Panc1 (cell line): Measurements from ENCODE around the gene PLCB1.

Experiments
- CTCF ChIP-seq: fragments of 450-650 bp; IDR thresholded peaks from 2 replicates; pipeline ENCODE4 v1.5.1; 2017; ENCODE audit warnings: mild to moderate bottlenecking
- POLR2AphosphoS5 ChIP-seq: IDR thresholded peaks from 2 replicates; pipeline ENCODE4 v1.6.1; 2012; ENCODE audit warnings: mild to moderate bottlenecking, low read depth, low read length, moderate library complexity
- REST ChIP-seq, 2 experiments: IDR thresholded peaks; 2 replicates each; pipeline ENCODE4 v1.6.1; 2011 to 2012; ENCODE audit warnings: low read depth in 2 of 2, control low read depth in 1 of 2, low read length in 1 of 2, mild to moderate bottlenecking in 1 of 2, moderate library complexity in 1 of 2; ENCODE audit not compliant: insufficient read depth in 1 of 2
- SIN3A ChIP-seq: IDR thresholded peaks from 2 replicates; pipeline ENCODE4 v1.6.1; 2012; ENCODE audit warnings: low read depth, mild to moderate bottlenecking, low read length, moderate library complexity, borderline replicate concordance; ENCODE audit not compliant: insufficient read depth

- TF ChIP-seq CTCF (no peak), SIN3A (no peak), POLR2AphosphoS5 (no peak), REST (IDR thresholded peaks at IDR 0.05; ENCODE audit: insufficient read depth in 1 of 2, low read depth in 2 of 2, low read length in 1 of 2) (no peak)
Observed at GRCh38 chr20:8330319-8330784, 198.3 kb downstream of the PLCB1 start.
